ENCODE results near the gene TECPR2.
A peak's percentile ranks its signal among the peaks of the same experiment; 100 is the strongest.

The TECPR2 gene

DNA sequence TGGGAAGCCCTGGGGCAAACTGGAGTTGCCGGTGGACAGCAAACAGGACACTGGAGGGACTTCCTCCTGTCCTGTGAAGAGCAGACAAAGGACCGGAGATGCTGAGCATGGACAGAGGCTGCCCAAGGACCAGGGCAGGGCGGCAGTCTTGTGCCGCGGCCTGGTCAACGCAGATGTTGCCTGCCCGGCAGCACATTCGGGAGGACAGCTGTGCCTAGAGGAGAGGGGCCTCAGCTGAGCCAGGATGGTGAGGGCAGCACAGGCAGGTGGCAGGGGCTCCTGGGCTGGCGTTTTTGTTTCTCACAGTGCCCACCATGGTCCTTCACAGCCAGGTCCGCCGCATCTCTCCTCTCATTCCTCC is 133.6 kb downstream of the TECPR2 start:
- no peak for TF ChIP-seq POLR2A (IDR thresholded peaks at IDR 0.05; ENCODE audit: extremely low read depth, insufficient read length)
- DNase-seq (ENCODE audit: low read depth), result no peak
- no peak overlapping the region for H3K4me3 ChIP-seq (ENCODE audit: low read depth, low read length)

DNA sequence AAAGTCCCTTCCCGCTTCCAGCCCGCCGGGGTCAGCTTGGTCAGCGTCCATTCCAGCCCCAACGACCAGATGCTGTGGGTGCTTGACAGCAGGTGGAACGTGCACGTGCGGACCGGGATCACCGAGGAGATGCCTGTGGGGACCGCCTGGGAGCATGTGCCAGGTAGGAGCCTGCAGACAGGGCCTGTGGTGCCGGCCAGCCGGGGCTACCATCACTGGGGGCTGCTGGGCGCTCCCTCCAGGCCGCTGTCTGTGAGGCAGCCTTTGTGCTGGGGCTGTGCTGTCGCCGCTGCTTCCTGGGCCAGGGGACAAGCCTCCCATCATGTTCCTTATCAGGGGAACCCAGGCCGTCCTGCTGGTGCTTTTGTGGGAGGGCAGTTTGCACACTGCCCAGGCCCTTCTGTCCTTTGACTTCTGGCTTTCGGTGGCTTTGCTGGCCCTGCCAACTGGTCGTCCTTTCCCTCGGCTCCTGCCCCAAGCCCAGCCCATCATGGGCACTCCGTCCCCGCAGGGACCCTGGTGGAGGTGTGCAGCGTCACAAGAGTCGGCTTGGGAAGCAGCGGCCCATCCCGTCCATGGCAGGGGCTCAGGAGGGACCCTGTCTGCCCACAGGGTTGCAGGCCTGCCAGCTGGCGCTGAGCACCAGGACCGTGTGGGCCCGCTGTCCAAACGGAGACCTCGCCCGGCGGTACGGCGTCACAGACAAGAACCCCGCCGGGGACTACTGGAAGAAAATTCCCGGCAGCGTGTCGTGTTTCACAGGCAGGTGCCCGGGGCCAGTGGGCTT is 134.4 kb downstream of the TECPR2 start:
- TF ChIP-seq, protein P1, sequence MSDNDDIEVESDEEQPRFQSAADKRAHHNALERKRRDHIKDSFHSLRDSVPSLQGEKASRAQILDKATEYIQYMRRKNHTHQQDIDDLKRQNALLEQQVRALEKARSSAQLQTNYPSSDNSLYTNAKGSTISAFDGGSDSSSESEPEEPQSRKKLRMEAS (IDR thresholded peaks at IDR 0.05; ENCODE audit: low read depth, low read length), result no peak
- TF ChIP-seq MYC (IDR thresholded peaks at IDR 0.05; ENCODE audit: low read depth, low read length) (no peak), POLR2A (IDR thresholded peaks at IDR 0.05; ENCODE audit: extremely low read depth, insufficient read length) (no peak), CTCF (IDR thresholded peaks at IDR 0.05; ENCODE audit: low read depth, low read length) (no peak)
- DNase-seq (ENCODE audit: low read depth), result no peak
- H3K4me3 ChIP-seq (ENCODE audit: low read depth, low read length), result no peak overlapping the region

DNA sequence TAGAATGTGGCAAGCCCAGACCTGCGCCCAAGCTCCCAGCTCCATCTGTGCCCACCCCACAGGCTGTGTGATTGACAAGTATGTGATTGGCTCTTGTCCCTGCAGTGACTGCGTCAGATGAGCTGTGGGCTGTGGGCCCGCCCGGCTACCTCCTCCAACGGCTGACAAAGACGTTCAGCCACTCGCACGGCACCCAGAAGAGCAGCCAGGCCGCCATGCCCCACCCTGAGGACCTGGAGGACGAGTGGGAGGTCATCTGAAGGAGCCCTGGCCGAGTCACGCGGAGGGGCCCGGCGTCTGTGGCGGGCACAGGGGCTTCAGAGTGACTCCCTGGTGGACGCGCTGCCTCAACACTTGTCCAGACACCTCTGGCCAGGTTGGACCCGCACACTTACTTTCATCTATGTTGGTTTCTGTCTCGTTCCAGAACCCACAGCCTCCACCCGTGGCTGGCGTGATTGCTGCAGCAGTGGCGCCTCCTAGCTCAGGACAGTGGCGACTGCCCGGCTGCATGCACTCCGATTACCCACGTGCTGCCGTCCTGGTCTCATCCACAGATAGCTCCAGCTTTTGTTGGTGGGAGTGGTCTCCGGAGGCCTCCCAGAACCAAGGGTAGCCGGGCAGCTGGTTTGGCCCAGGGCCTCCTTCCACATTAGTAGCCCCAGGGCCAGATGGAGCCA is 135.4 kb downstream of the TECPR2 start:
- DNase-seq (ENCODE audit: low read depth), result peak; percentile 33
- TF ChIP-seq CTCF (IDR thresholded peaks at IDR 0.05; ENCODE audit: low read depth, low read length), result peak; percentile 27
- TF ChIP-seq, protein P1 (IDR thresholded peaks at IDR 0.05; ENCODE audit: low read depth, low read length), result no peak
- H3K4me3 ChIP-seq (ENCODE audit: low read depth, low read length), result no peak overlapping the region

- H3K4me3 ChIP-seq (ENCODE audit: low read depth, low read length), result no peak overlapping the region
- no peak for DNase-seq (ENCODE audit: low read depth)
- TF ChIP-seq CTCF (IDR thresholded peaks at IDR 0.05; ENCODE audit: low read depth, low read length), result no peak
- TF ChIP-seq POLR2A (IDR thresholded peaks at IDR 0.05; ENCODE audit: extremely low read depth, insufficient read length), result no peak
- TF ChIP-seq, protein P1 (IDR thresholded peaks at IDR 0.05; ENCODE audit: low read depth, low read length), result no peak
- TF ChIP-seq MYC (IDR thresholded peaks at IDR 0.05; ENCODE audit: low read depth, low read length), result no peak
Observed at GRCh38 chr14:102498678-102499265, 136.0 kb downstream of the TECPR2 start.

- DNase-seq (ENCODE audit: low read depth), result no peak
- H3K4me3 ChIP-seq (ENCODE audit: low read depth, low read length), result no peak overlapping the region
- TF ChIP-seq POLR2A (IDR thresholded peaks at IDR 0.05; ENCODE audit: extremely low read depth, insufficient read length) (no peak), MYC (IDR thresholded peaks at IDR 0.05; ENCODE audit: low read depth, low read length) (no peak), CTCF (IDR thresholded peaks at IDR 0.05; ENCODE audit: low read depth, low read length) (no peak)
- TF ChIP-seq, protein P1 (IDR thresholded peaks at IDR 0.05; ENCODE audit: low read depth, low read length), result no peak
Observed at GRCh38 chr14:102499401-102500157, 136.8 kb downstream of the TECPR2 start.
